ENCODE measurements around the gene DSTN.
"Not testable (repeated sequence)": the region's sequence is repeated elsewhere in the genome, so short reads cannot be mapped to it uniquely, and the experiment has no call there.

Gene DSTN

GRCh38 chr20:17655286-17655651 lies 85.4 kb downstream of the DSTN start:
- no peak overlapping the region for H3K4me3 ChIP-seq (ENCODE audit: low read depth, low read length)
- no peak for DNase-seq (ENCODE audit: low read depth)
- no peak for TF ChIP-seq CTCF (IDR thresholded peaks at IDR 0.05; ENCODE audit: control insufficient read depth, extremely low read depth, insufficient read depth)

GRCh38 chr20:17655865-17656479 lies 86.1 kb downstream of the DSTN start:
- no peak for DNase-seq (ENCODE audit: low read depth)
- no peak for TF ChIP-seq CTCF (IDR thresholded peaks at IDR 0.05; ENCODE audit: control insufficient read depth, extremely low read depth, insufficient read depth)

GRCh38 chr20:17657079-17657825 lies 87.4 kb downstream of the DSTN start:
- no peak for TF ChIP-seq CTCF (IDR thresholded peaks at IDR 0.05; ENCODE audit: control insufficient read depth, extremely low read depth, insufficient read depth)
- no peak overlapping the region for H3K4me3 ChIP-seq (ENCODE audit: low read depth, low read length)
- DNase-seq (ENCODE audit: low read depth), result no peak

More at GRCh38 chr20:17655865-17656479, 86.1 kb downstream of the DSTN start:
- H3K4me3 ChIP-seq (ENCODE audit: low read depth, low read length), result no peak overlapping the region

GRCh38 chr20:17657898-17658647 lies 88.2 kb downstream of the DSTN start:
- no peak overlapping the region for H3K4me3 ChIP-seq (ENCODE audit: low read depth, low read length)
- DNase-seq (ENCODE audit: low read depth), result no peak
- no peak for TF ChIP-seq CTCF (IDR thresholded peaks at IDR 0.05; ENCODE audit: control insufficient read depth, extremely low read depth, insufficient read depth)

GRCh38 chr20:17658648-17658993 lies 88.7 kb downstream of the DSTN start:
- TF ChIP-seq CTCF (IDR thresholded peaks at IDR 0.05; ENCODE audit: control insufficient read depth, extremely low read depth, insufficient read depth), result no peak
- no peak for DNase-seq (ENCODE audit: low read depth)
- H3K4me3 ChIP-seq (ENCODE audit: low read depth, low read length), result no peak overlapping the region

GRCh38 chr20:17659344-17659743 lies 89.5 kb downstream of the DSTN start:
- not testable (repeated sequence) for H3K4me3 ChIP-seq (ENCODE audit: low read depth, low read length); DNase-seq (ENCODE audit: low read depth)
